ENCODE data around the gene C5AR2.
"Not testable (repeated sequence)": the region's sequence is repeated elsewhere in the genome, so short reads cannot be mapped to it uniquely, and the experiment has no call there.

The C5AR2 gene

DNA sequence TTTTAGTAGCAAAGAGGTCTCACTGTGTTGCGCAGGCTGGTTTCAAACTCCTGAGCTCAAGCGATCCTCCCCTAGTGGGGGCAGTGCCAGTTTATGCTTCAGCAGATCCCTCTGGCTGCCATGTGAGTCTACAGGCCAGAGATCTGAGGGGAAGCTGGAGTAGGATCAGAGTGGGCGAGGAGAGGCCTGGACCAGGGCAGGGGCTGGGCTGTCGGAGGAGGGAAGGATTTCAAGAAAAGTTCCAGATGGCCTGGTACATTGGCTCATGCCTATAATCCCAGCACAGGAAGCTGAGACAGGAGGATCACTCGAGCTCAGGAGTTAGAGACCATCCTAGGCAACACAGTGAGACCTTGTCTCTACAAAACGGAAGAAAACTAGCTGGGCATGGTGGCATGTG is 27.0 kb downstream of the C5AR2 start:
- Histone ChIP-seq H3K27ac (peak overlapping the region; percentile 66), H3K27me3 (ENCODE audit: insufficient read depth, low read depth, severe bottlenecking) (no peaks in the 10 kb centered on the region), H3K9me3 (ENCODE audit: severe bottlenecking) (no peaks in the 10 kb centered on the region), H3K4me3 (ENCODE audit: low read depth, low read length) (no peak overlapping the region), H3K36me3 (peaks cover 90% of the 10 kb centered on the region)
- TF ChIP-seq, protein P1, sequence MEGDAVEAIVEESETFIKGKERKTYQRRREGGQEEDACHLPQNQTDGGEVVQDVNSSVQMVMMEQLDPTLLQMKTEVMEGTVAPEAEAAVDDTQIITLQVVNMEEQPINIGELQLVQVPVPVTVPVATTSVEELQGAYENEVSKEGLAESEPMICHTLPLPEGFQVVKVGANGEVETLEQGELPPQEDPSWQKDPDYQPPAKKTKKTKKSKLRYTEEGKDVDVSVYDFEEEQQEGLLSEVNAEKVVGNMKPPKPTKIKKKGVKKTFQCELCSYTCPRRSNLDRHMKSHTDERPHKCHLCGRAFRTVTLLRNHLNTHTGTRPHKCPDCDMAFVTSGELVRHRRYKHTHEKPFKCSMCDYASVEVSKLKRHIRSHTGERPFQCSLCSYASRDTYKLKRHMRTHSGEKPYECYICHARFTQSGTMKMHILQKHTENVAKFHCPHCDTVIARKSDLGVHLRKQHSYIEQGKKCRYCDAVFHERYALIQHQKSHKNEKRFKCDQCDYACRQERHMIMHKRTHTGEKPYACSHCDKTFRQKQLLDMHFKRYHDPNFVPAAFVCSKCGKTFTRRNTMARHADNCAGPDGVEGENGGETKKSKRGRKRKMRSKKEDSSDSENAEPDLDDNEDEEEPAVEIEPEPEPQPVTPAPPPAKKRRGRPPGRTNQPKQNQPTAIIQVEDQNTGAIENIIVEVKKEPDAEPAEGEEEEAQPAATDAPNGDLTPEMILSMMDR (IDR thresholded peaks at IDR 0.05; ENCODE audit: low read depth, low read length), result no peak
- peak; percentile 79 for DNase-seq

DNA sequence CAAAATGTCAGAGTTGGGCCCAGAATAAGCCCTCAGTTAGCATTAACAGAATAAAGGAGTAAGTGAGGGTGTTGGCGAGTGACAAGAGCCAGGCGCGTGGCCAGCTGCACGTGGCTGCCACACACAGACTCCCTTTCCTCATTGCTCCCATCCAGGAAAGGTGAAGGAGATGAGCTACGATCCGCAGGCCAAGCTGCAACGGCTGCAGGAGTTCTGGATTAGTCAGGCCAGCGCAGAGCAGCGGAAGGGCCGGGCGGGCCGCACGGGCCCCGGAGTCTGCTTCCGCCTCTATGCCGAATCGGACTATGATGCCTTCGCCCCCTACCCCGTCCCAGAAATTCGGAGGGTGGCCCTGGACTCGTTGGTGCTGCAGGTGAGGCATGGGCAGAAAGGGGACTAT is 30.3 kb downstream of the C5AR2 start:
- Histone ChIP-seq H3K9me3 (ENCODE audit: severe bottlenecking) (no peaks in the 10 kb centered on the region), H3K27me3 (ENCODE audit: insufficient read depth, low read depth, severe bottlenecking) (no peaks in the 10 kb centered on the region), H3K27ac (no peak overlapping the region), H3K4me3 (ENCODE audit: low read depth, low read length) (no peak overlapping the region), H3K36me3 (peaks cover 72% of the 10 kb centered on the region)
- no peak for DNase-seq
- TF ChIP-seq, protein P1 (IDR thresholded peaks at IDR 0.05; ENCODE audit: low read depth, low read length), result no peak

DNA sequence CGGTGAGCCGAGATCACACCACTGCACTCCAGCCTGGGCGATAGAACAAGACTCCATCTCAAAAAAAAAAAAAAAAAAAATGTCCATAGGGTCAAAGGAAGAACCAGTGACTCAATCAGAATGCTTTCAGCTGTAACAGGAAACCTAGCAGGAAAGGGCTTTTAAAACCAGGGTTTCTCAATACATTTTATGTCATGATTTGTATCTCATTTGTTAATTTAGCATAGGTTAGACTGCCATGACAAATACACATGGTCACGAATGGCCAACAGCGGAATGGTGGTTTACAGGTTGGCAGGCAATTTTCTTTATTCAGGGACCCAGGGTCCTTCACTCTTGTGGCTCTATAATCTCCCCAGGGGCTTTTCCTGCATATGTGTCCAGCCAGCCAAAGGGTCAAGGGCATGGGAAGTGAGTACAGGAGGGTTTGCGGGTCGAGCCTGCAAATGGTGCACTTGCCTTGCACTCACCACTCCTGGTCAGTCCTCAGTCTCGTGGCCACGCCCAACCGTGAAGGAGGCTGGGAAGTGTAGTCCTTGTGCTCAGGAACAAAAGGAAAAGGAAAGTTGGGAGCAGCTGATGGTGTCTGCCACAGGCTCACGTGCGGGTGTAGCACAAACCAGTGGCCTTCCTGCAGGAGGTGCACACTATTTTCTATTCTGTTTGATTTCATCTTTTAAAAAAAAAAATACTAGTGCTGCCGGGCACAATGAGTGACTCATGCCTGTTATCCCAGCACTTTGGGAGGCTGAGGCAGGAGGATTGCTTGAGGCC is 32.0 kb downstream of the C5AR2 start:
- Histone ChIP-seq H3K36me3 (peaks cover 62% of the 10 kb centered on the region), H3K9me3 (ENCODE audit: severe bottlenecking) (no peaks in the 10 kb centered on the region), H3K27me3 (ENCODE audit: insufficient read depth, low read depth, severe bottlenecking) (no peaks in the 10 kb centered on the region), H3K4me3 (ENCODE audit: low read depth, low read length) (no peak overlapping the region), H3K27ac (no peak overlapping the region)
- DNase-seq, result no peak
- TF ChIP-seq, protein P1 (IDR thresholded peaks at IDR 0.05; ENCODE audit: low read depth, low read length), result no peak

DNA sequence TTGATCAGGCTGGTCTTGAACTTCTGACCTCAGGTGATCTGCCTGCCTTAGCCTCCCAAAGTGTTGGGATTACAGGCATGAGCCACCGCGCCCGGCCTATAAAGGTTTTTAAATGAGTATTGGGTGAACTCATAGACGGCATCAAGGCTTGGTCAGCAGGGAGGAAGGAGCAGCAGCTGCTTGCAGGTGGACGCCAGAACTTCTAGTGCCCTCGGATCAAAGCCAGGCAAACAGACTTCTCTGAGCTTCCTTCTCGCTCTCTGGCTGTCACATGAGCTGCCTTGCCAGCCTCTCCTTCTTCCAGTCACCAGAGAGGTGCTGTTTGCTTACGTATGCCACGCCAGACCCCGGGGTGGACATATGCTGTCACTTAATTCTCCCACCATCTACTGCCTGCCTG is 33.5 kb downstream of the C5AR2 start:
- not testable (repeated sequence) for H3K9me3 ChIP-seq (ENCODE audit: severe bottlenecking); H3K4me3 ChIP-seq (ENCODE audit: low read depth, low read length); DNase-seq; H3K27ac ChIP-seq; H3K27me3 ChIP-seq (ENCODE audit: insufficient read depth, low read depth, severe bottlenecking)
- peaks cover 67% of the 10 kb centered on the region for H3K36me3 ChIP-seq

DNA sequence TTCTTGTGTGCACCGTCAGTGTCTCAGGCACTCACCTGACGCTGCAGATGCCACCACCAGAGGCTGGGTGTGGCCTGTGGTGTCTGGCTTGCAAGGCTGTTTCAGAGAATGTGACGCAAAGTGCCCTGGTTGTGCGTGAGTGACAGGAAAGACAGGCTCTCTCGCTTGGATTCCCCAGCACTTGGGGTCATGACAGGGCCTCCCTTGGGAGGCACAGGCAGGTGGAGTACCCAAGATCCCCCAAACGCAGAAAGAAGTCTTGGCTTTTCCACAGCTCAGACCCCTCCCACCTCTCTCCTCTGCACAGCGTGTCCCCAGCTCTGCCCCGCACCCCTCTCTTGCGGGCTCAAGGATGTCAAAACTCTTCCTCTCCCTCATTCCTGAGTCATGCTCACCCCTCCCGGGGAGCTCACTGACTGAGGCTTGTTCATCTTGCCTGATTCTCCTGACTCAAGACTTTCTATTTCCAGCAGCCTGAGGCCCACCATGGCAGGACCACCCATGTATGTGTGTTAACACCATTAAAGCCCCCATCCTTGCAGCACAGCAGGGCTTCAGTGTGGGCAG is 38.2 kb downstream of the C5AR2 start:
- Histone ChIP-seq H3K27ac (no peak overlapping the region), H3K27me3 (ENCODE audit: insufficient read depth, low read depth, severe bottlenecking) (no peaks in the 10 kb centered on the region), H3K36me3 (peaks cover 67% of the 10 kb centered on the region), H3K4me3 (ENCODE audit: low read depth, low read length) (no peak overlapping the region), H3K9me3 (ENCODE audit: severe bottlenecking) (no peaks in the 10 kb centered on the region)
- no peak for DNase-seq
- TF ChIP-seq, protein P1 (IDR thresholded peaks at IDR 0.05; ENCODE audit: low read depth, low read length), result no peak

DNA sequence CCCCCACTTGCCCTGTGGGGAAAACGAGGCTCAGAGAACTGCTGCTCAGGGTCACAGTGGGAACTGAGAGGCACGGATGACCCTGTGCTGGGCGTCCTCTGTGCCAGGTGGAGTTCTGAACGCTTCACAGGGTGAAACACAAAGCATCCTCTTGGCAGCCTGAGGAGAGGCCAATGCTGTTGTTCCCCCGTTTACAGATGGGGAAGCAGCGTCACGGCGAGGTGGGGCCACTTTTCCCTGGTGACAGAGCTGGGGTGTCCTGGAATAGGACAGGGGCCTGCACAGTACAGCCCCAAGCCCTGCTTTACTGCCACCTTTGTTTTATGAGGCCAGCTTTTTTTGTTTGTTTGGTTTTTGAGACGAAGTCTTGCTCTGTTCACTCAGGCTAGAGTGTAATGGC is 39.3 kb downstream of the C5AR2 start:
- no peaks in the 10 kb centered on the region for H3K9me3 ChIP-seq (ENCODE audit: severe bottlenecking)
- no peak overlapping the region for H3K4me3 ChIP-seq (ENCODE audit: low read depth, low read length)
- H3K27ac ChIP-seq, result no peak overlapping the region
- TF ChIP-seq, protein P1 (IDR thresholded peaks at IDR 0.05; ENCODE audit: low read depth, low read length), result no peak
- H3K27me3 ChIP-seq (ENCODE audit: insufficient read depth, low read depth, severe bottlenecking), result no peaks in the 10 kb centered on the region
- no peak for DNase-seq
- peaks cover 78% of the 10 kb centered on the region for H3K36me3 ChIP-seq
